ENCODE measurements around the gene NXNL1.
"Not testable (repeated sequence)": the region's sequence is repeated elsewhere in the genome, so short reads cannot be mapped to it uniquely, and the experiment has no call there.

NXNL1 gene, protein sequence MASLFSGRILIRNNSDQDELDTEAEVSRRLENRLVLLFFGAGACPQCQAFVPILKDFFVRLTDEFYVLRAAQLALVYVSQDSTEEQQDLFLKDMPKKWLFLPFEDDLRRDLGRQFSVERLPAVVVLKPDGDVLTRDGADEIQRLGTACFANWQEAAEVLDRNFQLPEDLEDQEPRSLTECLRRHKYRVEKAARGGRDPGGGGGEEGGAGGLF

GRCh38 chr19:17460372-17461230 is at the start of gene NXNL1:
Gene NXNL1 (minus strand): TSS chr19:17460926. CDS start chr19:17460869, 57 bp downstream.
- no peak for DNase-seq (ENCODE audit: low spot score)
- in situ Hi-C loops (cut with MboI; ENCODE audit: low sequenced_read_pairs, unreplicated experiment), result no loop called here
- no peak for TF ChIP-seq CTCF (IDR thresholded peaks at IDR 0.05; ENCODE audit: borderline replicate concordance, control extremely low read depth, extremely low read depth, insufficient read depth, missing control alignments)

DNA sequence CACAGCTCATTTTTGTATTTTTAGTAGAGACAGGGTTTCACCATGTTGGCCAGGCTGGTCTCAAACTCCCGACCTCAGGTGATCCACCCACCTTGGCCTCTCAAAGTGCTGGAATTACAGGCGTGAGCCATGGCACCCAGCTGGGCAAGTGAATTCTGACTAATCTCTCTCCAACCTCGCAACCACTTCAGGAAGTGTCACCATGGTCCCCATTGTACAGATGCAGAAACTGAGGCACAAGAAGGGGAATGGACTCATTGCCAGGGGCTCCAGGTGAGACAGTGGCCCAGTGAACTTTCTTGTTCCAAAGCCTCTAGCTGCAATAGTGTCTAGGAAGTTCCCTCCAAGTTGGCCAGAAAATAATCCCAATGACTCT is 47.8 kb upstream of the NXNL1 start:
- DNase-seq (ENCODE audit: low spot score); in situ Hi-C loops (cut with MboI; ENCODE audit: low sequenced_read_pairs, unreplicated experiment): not testable (repeated sequence)

DNA sequence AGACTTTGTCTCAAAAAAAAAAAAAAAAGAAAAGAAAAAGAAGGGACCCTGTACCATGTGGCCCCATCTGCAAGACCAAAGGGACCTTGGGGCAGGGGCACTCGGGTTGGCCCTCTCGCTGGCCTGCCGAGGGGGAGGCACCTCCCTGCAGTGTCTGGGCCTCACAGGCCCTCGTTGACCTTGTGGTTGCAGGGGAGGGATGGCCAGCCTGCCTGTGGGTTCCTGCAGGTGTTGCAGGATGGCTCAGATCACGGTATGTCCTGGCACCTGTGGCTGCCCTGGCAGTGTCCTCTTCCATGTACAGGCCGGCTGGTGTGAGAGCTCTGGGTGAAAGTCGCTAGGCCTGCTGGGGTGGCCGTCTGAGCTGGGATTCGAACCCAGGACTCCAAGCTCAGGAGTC is 46.0 kb upstream of the NXNL1 start:
- in situ Hi-C loops (cut with MboI; ENCODE audit: low sequenced_read_pairs, unreplicated experiment), result no loop called here
- TF ChIP-seq CTCF (IDR thresholded peaks at IDR 0.05; ENCODE audit: borderline replicate concordance, control extremely low read depth, extremely low read depth, insufficient read depth, missing control alignments), result no peak
- no peak for DNase-seq (ENCODE audit: low spot score)

GRCh38 chr19:17505223-17505622 is 44.5 kb upstream of the NXNL1 start:
- no peak for TF ChIP-seq CTCF (IDR thresholded peaks at IDR 0.05; ENCODE audit: borderline replicate concordance, control extremely low read depth, extremely low read depth, insufficient read depth, missing control alignments)
- in situ Hi-C loops (cut with MboI; ENCODE audit: low sequenced_read_pairs, unreplicated experiment), result no loop called here
- DNase-seq (ENCODE audit: low spot score), result no peak

DNA sequence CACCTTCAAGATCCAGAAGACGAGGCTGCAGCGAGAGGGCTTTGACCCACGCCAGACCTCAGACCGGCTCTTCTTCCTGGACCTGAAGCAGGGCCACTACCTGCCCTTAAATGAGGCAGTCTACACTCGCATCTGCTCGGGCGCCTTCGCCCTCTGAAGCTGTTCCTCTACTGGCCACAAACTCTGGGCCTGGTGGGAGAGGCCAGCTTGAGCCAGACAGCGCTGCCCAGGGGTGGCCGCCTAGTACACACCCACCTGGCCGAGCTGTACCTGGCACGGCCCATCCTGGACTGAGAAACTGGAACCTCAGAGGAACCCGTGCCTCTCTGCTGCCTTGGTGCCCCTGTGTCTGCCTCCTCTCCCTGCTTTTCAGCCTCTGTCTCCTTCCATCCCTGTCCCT is 43.7 kb upstream of the NXNL1 start:
- no peak for TF ChIP-seq CTCF (IDR thresholded peaks at IDR 0.05; ENCODE audit: borderline replicate concordance, control extremely low read depth, extremely low read depth, insufficient read depth, missing control alignments)
- in situ Hi-C loops (cut with MboI; ENCODE audit: low sequenced_read_pairs, unreplicated experiment), result no loop called here
- DNase-seq (ENCODE audit: low spot score), result no peak

GRCh38 chr19:17504030-17504429 is 43.3 kb upstream of the NXNL1 start:
- no peak for DNase-seq (ENCODE audit: low spot score)
- in situ Hi-C loops (cut with MboI; ENCODE audit: low sequenced_read_pairs, unreplicated experiment), result no loop called here

More at GRCh38 chr19:17504030-17504429, 43.3 kb upstream of the NXNL1 start:
- TF ChIP-seq CTCF (IDR thresholded peaks at IDR 0.05; ENCODE audit: borderline replicate concordance, control extremely low read depth, extremely low read depth, insufficient read depth, missing control alignments), result no peak

Measured in GM13976 (cell line).